Stomach (tissue), 4 donors: ENCODE data around the gene R3HDML.

ENCODE experiments used
- EP300 ChIP-seq: sonication (generic); formaldehyde crosslinking; IDR thresholded peaks from one replicate; pipeline ENCODE4 v1.6.1; 2017; ENCODE audit warnings: antibody characterized with exemption
- POLR2A ChIP-seq, 4 donors: fragments of 450-650 bp; IDR thresholded peaks; one replicate each; pipeline ENCODE4 v1.6.1; 2016; ENCODE audit warnings: antibody characterized with exemption in 4 of 4, control low read depth in 2 of 4, mild to moderate bottlenecking in 1 of 4, moderate library complexity in 1 of 4
- POLR2AphosphoS5 ChIP-seq, 3 donors: sonication (generic); formaldehyde crosslinking; IDR thresholded peaks; one replicate each; pipeline ENCODE4 v1.6.1; 2016; ENCODE audit warnings: antibody characterized with exemption in 3 of 3
- TF ChIP-seq, protein P1 (sequence below), 7 experiments: fragments of 450-650 bp in 4 of 7; fragments of 200-600 bp in 3 of 7; sonication (generic) in 3 of 7; IDR thresholded peaks; one replicate each; pipeline ENCODE4 v1.5.1; 2016 to 2019; ENCODE audit warnings: antibody characterized with exemption in 7 of 7, control low read depth in 2 of 7, mild to moderate bottlenecking in 1 of 7

DNA sequence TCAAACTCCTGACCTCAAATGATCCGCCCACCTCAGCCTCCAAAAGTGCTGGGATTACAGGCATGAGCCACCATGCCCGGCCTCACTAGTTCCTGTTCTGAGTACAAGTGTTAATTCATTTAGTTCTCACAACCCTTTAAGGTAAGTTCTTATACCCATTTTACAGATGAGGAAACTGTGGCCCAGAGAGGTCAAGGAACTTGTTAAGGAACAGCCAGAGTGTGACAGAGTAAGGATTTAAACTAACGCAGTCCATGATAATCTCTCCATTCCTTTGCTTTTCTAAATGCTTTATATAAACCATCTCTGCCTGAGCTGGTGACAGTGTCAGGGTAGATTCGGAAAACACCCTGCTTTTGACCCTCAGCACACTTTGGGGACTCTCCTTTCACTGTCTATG is 39.1 kb upstream of the R3HDML start:
- no peak for TF ChIP-seq POLR2AphosphoS5 (IDR thresholded peaks at IDR 0.05)
- TF ChIP-seq, protein P1, sequence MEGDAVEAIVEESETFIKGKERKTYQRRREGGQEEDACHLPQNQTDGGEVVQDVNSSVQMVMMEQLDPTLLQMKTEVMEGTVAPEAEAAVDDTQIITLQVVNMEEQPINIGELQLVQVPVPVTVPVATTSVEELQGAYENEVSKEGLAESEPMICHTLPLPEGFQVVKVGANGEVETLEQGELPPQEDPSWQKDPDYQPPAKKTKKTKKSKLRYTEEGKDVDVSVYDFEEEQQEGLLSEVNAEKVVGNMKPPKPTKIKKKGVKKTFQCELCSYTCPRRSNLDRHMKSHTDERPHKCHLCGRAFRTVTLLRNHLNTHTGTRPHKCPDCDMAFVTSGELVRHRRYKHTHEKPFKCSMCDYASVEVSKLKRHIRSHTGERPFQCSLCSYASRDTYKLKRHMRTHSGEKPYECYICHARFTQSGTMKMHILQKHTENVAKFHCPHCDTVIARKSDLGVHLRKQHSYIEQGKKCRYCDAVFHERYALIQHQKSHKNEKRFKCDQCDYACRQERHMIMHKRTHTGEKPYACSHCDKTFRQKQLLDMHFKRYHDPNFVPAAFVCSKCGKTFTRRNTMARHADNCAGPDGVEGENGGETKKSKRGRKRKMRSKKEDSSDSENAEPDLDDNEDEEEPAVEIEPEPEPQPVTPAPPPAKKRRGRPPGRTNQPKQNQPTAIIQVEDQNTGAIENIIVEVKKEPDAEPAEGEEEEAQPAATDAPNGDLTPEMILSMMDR (IDR thresholded peaks at IDR 0.05), result no peak
- TF ChIP-seq POLR2A (IDR thresholded peaks at IDR 0.05), result no peak
- TF ChIP-seq EP300, result no peak
